Osteoblast (primary cell): ENCODE data around the gene DPM3. TPM values are rescaled to one million over a fixed set of nuclear protein-coding genes. Genes with fewer than 3 reads are reported as not detected.

Experiments used
- DNase-seq: peaks from one replicate; pipeline ENCODE4 v3.0.0; 2011; ENCODE audit warnings: low spot score, mixed read lengths; ENCODE audit not compliant: insufficient read length; ENCODE audit errors: missing footprints
- H2AFZ ChIP-seq: 2 replicates; pipeline ENCODE4 v1.6.0; 2011; ENCODE audit warnings: mild to moderate bottlenecking, low read length
- H3K27ac ChIP-seq: 2 replicates; pipeline ENCODE4 v1.5.1; 2011; ENCODE audit warnings: mild to moderate bottlenecking, low read depth, low read length, moderate library complexity
- H3K27me3 ChIP-seq: 2 replicates; pipeline ENCODE4 v1.6.0; 2012; ENCODE audit warnings: mild to moderate bottlenecking, control low read depth, inconsistent platforms, low read length, moderate library complexity; ENCODE audit not compliant: insufficient read depth
- H3K36me3 ChIP-seq: 2 replicates; pipeline ENCODE4 v1.5.1; 2011; ENCODE audit warnings: mild to moderate bottlenecking, low read length, control low read depth, moderate library complexity; ENCODE audit not compliant: insufficient read depth
- H3K4me1 ChIP-seq: 2 replicates; pipeline ENCODE4 v1.5.1; 2011; ENCODE audit warnings: mild to moderate bottlenecking, low read length, control low read depth, moderate library complexity; ENCODE audit not compliant: insufficient read depth
- H3K4me2 ChIP-seq: 2 replicates; pipeline ENCODE4 v1.6.0; 2011; ENCODE audit warnings: mild to moderate bottlenecking, low read length; ENCODE audit not compliant: insufficient read depth
- H3K4me3 ChIP-seq: fragments of 200-600 bp; sonication (generic); 3 replicates; pipeline ENCODE4 v1.5.1; 2012; ENCODE audit warnings: mild to moderate bottlenecking, low read length, inconsistent platforms; ENCODE audit not compliant: insufficient read depth
- H3K79me2 ChIP-seq: 2 replicates; pipeline ENCODE4 v1.6.0; 2012; ENCODE audit warnings: mild to moderate bottlenecking, low read length, control low read depth, inconsistent platforms; ENCODE audit not compliant: insufficient read depth
- H3K9me3 ChIP-seq: 2 replicates; pipeline ENCODE4 v1.5.1; 2011; ENCODE audit warnings: low read depth, low read length, control low read depth
- H4K20me1 ChIP-seq: 2 replicates; pipeline ENCODE4 v1.6.0; 2012; ENCODE audit warnings: mild to moderate bottlenecking, low read length, control low read depth; ENCODE audit not compliant: insufficient read depth
- small RNA-seq: library from RNA; depleted of rRNA; stranded (forward); fragments of <200 nt; gene quantifications from one replicate; pipeline ENCODE3, GENCODE V24; 2012
- total RNA-seq: library from RNA; depleted of rRNA; stranded (reverse); fragments of >200 nt; gene quantifications from 2 replicates; pipeline ENCODE4 v1.2.3, GENCODE V29; 2012
- TF ChIP-seq, protein P1 (sequence below): IDR thresholded peaks from 2 replicates; pipeline ENCODE4 v1.5.1; 2011; ENCODE audit warnings: mild to moderate bottlenecking, low read depth, low read length, moderate library complexity; ENCODE audit errors: extremely low read depth

DPM3 gene
- total RNA-seq, 1 donor, result 34.4 TPM

DNA sequence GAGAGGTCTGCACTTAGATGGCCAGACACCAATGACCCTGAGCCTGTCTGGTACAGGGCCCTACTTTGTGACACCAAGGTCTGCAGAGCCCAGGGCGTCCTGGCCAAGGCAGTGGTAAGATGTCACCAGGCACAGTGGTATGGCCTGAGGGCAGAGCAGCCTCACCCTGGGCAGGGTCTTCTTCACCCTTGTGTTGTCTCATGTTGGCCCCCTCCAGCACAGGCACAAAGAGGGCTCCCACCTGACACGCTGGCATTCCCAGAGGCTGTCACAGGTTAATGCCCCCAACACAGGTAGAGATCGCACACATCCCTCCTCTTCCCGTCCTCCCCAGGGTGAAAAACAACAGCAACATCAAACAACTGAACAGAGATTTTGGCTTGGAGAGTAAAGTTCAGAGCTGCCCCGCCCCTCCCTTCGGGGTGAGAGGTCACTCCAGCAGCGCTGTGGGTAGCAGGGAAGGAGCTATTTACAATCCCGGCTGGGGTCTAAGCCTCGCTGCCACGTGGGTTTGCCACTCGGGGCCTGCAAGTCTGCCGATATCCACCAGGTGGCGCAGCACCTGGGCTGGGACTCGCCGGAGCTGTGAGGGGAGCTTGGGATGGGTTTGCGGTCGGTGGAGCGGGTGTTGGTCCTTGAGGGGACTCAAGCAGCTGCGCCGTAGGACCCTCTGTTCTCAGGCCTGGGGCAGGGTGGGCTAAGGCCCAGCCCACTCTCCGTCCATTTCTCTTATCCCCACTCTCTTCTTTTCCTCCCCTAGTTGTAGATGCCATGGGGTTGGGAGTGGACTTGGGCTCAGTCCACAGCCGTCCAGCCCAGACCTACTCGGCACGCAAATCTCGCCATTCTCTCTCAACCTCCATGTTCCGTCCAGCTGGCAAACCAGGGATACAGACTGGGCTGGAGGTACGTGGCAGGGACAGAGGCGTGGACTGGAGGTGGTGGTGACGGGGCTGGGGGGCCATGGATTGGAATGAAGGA is 49.0 kb downstream of the DPM3 start:
- no peaks in the 10 kb centered on the region for H3K9me3 ChIP-seq
- H4K20me1 ChIP-seq, result no peaks in the 10 kb centered on the region
- H3K4me3 ChIP-seq, result no peak overlapping the region
- peak; percentile 92 for DNase-seq
- H3K4me2 ChIP-seq, result peak overlapping the region; percentile 60
- peaks cover 3% of the 10 kb centered on the region for H3K4me1 ChIP-seq
- no peaks in the 10 kb centered on the region for H3K36me3 ChIP-seq
- no peaks in the 10 kb centered on the region for H3K79me2 ChIP-seq
- peaks cover 13% of the 10 kb centered on the region for H3K27me3 ChIP-seq
- TF ChIP-seq, protein P1, sequence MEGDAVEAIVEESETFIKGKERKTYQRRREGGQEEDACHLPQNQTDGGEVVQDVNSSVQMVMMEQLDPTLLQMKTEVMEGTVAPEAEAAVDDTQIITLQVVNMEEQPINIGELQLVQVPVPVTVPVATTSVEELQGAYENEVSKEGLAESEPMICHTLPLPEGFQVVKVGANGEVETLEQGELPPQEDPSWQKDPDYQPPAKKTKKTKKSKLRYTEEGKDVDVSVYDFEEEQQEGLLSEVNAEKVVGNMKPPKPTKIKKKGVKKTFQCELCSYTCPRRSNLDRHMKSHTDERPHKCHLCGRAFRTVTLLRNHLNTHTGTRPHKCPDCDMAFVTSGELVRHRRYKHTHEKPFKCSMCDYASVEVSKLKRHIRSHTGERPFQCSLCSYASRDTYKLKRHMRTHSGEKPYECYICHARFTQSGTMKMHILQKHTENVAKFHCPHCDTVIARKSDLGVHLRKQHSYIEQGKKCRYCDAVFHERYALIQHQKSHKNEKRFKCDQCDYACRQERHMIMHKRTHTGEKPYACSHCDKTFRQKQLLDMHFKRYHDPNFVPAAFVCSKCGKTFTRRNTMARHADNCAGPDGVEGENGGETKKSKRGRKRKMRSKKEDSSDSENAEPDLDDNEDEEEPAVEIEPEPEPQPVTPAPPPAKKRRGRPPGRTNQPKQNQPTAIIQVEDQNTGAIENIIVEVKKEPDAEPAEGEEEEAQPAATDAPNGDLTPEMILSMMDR, result peak; percentile 93
- H3K27ac ChIP-seq, result no peak overlapping the region
- peak overlapping the region; percentile 88 for H2AFZ ChIP-seq

Small RNAs within 50 kb of the gene (small RNA-seq; reads per million reads assigned to genes)
- gene HMGN2P18 (not detected), gene RF00019 (not detected)

Other genes starting within 250 kb of the DPM3 start
- 6.2 and 6.5 TPM in 2 replicates for gene PMVK, start 203.8 kb downstream of the DPM3 start, total RNA-seq
- gene PBXIP1, start 184.4 kb downstream of the DPM3 start, total RNA-seq, result 90.1 and 92.8 TPM in 2 replicates
- 12.1 and 18.5 TPM in 2 replicates for gene PYGO2, start 178.7 kb downstream of the DPM3 start, total RNA-seq
- 230 and 239 TPM in 2 replicates for gene SHC1, start 169.8 kb downstream of the DPM3 start, total RNA-seq
- 23.2 and 23.3 TPM in 2 replicates for gene CKS1B, start 165.8 kb downstream of the DPM3 start, total RNA-seq
- gene FLAD1, start 157.2 kb downstream of the DPM3 start, total RNA-seq, result 17.1 and 20.6 TPM in 2 replicates
- gene LENEP, start 146.9 kb downstream of the DPM3 start, total RNA-seq, result 0.88 TPM in 1 of 2 replicates, not detected in the other
- gene ZBTB7B, start 137.7 kb downstream of the DPM3 start, total RNA-seq, result 18.6 and 23.5 TPM in 2 replicates
- not detected in 2 replicates for gene DCST2, start 106.8 kb downstream of the DPM3 start, total RNA-seq
- not detected in 2 replicates for gene DCST1, start 106.7 kb downstream of the DPM3 start, total RNA-seq
- gene ADAM15, start 89.2 kb downstream of the DPM3 start, total RNA-seq, result 89.0 and 101 TPM in 2 replicates
- gene EFNA4, start 76.8 kb downstream of the DPM3 start, total RNA-seq, result 3.5 and 3.6 TPM in 2 replicates
- gene EFNA3, start 61.7 kb downstream of the DPM3 start, total RNA-seq, result 1.4 and 2.1 TPM in 2 replicates
- 0.36 and 0.88 TPM in 2 replicates for gene EFNA1, start 12.7 kb downstream of the DPM3 start, total RNA-seq
- 34.5 and 38.0 TPM in 2 replicates for gene SLC50A1, start 4.7 kb downstream of the DPM3 start, total RNA-seq
- gene KRTCAP2, start 32.8 kb upstream of the DPM3 start, total RNA-seq, result 112 and 117 TPM in 2 replicates
- gene TRIM46, start 33.3 kb upstream of the DPM3 start, total RNA-seq, result 3.2 and 3.3 TPM in 2 replicates
- 61.9 and 66.6 TPM in 2 replicates for gene THBS3, start 67.4 kb upstream of the DPM3 start, total RNA-seq
- gene MTX1, start 68.2 kb upstream of the DPM3 start, total RNA-seq, result 37.4 and 42.7 TPM in 2 replicates
- gene ENTREP3, start 115.0 kb upstream of the DPM3 start, total RNA-seq, result 6.5 and 7.7 TPM in 2 replicates
- gene SCAMP3, start 121.8 kb upstream of the DPM3 start, total RNA-seq, result 35.9 and 41.3 TPM in 2 replicates
- 17.4 and 19.7 TPM in 2 replicates for gene CLK2, start 133.0 kb upstream of the DPM3 start, total RNA-seq
- 2.5 and 2.9 TPM in 2 replicates for gene HCN3, start 136.9 kb upstream of the DPM3 start, total RNA-seq
- not detected in 2 replicates for gene PKLR, start 160.9 kb upstream of the DPM3 start, total RNA-seq
- 191 and 216 TPM in 2 replicates for gene FDPS, start 168.3 kb upstream of the DPM3 start, total RNA-seq
- gene RUSC1, start 180.4 kb upstream of the DPM3 start, total RNA-seq, result 15.6 and 16.5 TPM in 2 replicates